Measurements from ENCODE around the gene ZNF639.
A peak's percentile ranks its signal among the peaks of the same experiment; 100 is the strongest.

ZNF639 gene

GRCh38 chr3:179309225-179310078, 13.4 kb upstream of the ZNF639 start:
- no peak for DNase-seq (ENCODE audit: low read depth in 2 of 2)

- no peak for DNase-seq (ENCODE audit: low read depth in 2 of 2)
Measured at GRCh38 chr3:179318876-179319275, 4.0 kb upstream of the ZNF639 start.

- no peak for DNase-seq (ENCODE audit: low read depth in 2 of 2)
Measured at GRCh38 chr3:179321668-179322285, 1.1 kb upstream of the ZNF639 start.

GRCh38 chr3:179323197-179324110, 623 bp downstream of the ZNF639 start:
- DNase-seq (ENCODE audit: low read depth in 2 of 2), result peak; percentile 24 to 36

- no peak for DNase-seq (ENCODE audit: low read depth in 2 of 2)
Measured at GRCh38 chr3:179324270-179324754, 1.5 kb downstream of the ZNF639 start.

- no peak for DNase-seq (ENCODE audit: low read depth in 2 of 2)
Measured at GRCh38 chr3:179330438-179330837, 7.6 kb downstream of the ZNF639 start.

- no peak for DNase-seq (ENCODE audit: low read depth in 2 of 2)
Measured at GRCh38 chr3:179332240-179332639, 9.4 kb downstream of the ZNF639 start.

- DNase-seq (ENCODE audit: low read depth in 2 of 2), result no peak
Measured at GRCh38 chr3:179333084-179333483, 10.3 kb downstream of the ZNF639 start.

- DNase-seq (ENCODE audit: low read depth in 2 of 2), result no peak
Measured at GRCh38 chr3:179336345-179336929, 13.6 kb downstream of the ZNF639 start.

- DNase-seq (ENCODE audit: low read depth in 2 of 2), result peak; percentile 71 to 82
Measured at GRCh38 chr3:179347345-179348194, 24.7 kb downstream of the ZNF639 start, which contains the start of gene MFN1. Gene MFN1 (plus strand): TSS chr3:179347709. CDS start chr3:179348852, 1,143 bp downstream.

GRCh38 chr3:179348325-179349013, 25.6 kb downstream of the ZNF639 start:
- no peak for DNase-seq (ENCODE audit: low read depth in 2 of 2)

GRCh38 chr3:179355996-179356395, 33.2 kb downstream of the ZNF639 start:
- no peak for DNase-seq (ENCODE audit: low read depth in 2 of 2)

GRCh38 chr3:179363332-179363731, 40.5 kb downstream of the ZNF639 start:
- DNase-seq (ENCODE audit: low read depth in 2 of 2), result no peak

- no peak for DNase-seq (ENCODE audit: low read depth in 2 of 2)
Measured at GRCh38 chr3:179369621-179370020, 46.8 kb downstream of the ZNF639 start.

GRCh38 chr3:179373938-179374337, 51.1 kb downstream of the ZNF639 start:
- no peak for DNase-seq (ENCODE audit: low read depth in 2 of 2)

GRCh38 chr3:179375091-179375999, 52.5 kb downstream of the ZNF639 start:
- DNase-seq (ENCODE audit: low read depth in 2 of 2), result no peak

GRCh38 chr3:179376474-179376873, 53.6 kb downstream of the ZNF639 start:
- no peak for DNase-seq (ENCODE audit: low read depth in 2 of 2)
